Gastroesophageal sphincter (tissue), 3 donors: ENCODE data around the gene SRCIN1.

Experiments used
- EP300 ChIP-seq: sonication (generic); formaldehyde crosslinking; IDR thresholded peaks from one replicate; pipeline ENCODE4 v1.6.1; 2017; ENCODE audit warnings: antibody characterized with exemption, mild to moderate bottlenecking
- POLR2A ChIP-seq, 2 donors: fragments of 450-650 bp; IDR thresholded peaks; one replicate each; pipeline ENCODE4 v1.6.1; 2017; ENCODE audit warnings: antibody characterized with exemption in 2 of 2, mild to moderate bottlenecking in 2 of 2, moderate library complexity in 1 of 2
- TF ChIP-seq, protein P1 (sequence below), 4 experiments: fragments of 200-600 bp in 2 of 4; fragments of 450-650 bp in 2 of 4; sonication (generic) in 1 of 4; IDR thresholded peaks; one replicate each; pipeline ENCODE4 v1.5.1; 2017 to 2019; ENCODE audit warnings: antibody characterized with exemption in 4 of 4, mild to moderate bottlenecking in 2 of 4, moderate library complexity in 2 of 4

DNA sequence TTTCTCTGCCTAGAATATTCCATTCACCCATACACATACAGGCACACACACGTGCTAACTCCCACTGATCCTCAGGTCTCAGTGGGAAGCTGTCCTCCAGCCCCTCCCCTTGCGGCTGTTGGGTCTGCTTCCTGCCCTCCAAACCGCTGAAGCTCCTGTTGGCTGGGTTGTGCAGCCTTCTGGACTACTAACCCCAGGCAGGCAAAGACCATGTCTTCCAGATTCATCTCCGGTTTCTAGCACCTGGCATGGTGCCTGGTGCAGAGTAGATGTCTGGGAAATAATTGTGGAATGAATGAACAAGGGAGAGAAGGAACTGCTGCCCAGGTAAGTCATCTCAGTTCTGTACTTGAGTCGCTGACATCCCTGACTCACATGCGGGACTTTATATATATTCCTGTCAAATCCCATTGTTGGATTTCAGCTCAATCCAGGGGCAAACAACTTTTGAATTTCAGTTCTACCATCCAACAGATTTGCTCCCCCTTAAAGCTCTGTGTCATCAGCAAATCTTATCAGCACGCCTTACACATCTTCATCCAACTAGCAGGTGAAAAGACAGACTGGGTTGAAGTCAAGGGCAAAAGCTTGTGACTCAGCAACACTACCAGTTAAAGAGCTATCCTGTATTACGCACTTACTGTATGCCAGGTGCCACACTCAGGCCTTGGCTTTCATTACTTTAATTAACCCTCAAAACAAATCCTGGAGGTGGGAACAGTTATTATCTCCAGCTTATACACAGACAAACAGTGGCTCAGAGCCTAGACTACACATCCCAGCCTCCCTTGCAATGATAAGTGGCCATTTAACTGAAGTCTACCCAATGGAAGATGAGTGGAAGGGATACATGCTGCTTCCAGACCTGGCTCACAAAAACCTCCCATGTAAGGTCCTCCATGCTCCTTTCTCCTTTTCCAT, 51.1 kb downstream of the SRCIN1 start:
- TF ChIP-seq, protein P1, sequence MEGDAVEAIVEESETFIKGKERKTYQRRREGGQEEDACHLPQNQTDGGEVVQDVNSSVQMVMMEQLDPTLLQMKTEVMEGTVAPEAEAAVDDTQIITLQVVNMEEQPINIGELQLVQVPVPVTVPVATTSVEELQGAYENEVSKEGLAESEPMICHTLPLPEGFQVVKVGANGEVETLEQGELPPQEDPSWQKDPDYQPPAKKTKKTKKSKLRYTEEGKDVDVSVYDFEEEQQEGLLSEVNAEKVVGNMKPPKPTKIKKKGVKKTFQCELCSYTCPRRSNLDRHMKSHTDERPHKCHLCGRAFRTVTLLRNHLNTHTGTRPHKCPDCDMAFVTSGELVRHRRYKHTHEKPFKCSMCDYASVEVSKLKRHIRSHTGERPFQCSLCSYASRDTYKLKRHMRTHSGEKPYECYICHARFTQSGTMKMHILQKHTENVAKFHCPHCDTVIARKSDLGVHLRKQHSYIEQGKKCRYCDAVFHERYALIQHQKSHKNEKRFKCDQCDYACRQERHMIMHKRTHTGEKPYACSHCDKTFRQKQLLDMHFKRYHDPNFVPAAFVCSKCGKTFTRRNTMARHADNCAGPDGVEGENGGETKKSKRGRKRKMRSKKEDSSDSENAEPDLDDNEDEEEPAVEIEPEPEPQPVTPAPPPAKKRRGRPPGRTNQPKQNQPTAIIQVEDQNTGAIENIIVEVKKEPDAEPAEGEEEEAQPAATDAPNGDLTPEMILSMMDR (IDR thresholded peaks at IDR 0.05): no peak
- no peak for TF ChIP-seq EP300
- TF ChIP-seq POLR2A (IDR thresholded peaks at IDR 0.05): no peak
